ENCODE data around the gene ZC3HAV1.

ZC3HAV1 gene

DNA sequence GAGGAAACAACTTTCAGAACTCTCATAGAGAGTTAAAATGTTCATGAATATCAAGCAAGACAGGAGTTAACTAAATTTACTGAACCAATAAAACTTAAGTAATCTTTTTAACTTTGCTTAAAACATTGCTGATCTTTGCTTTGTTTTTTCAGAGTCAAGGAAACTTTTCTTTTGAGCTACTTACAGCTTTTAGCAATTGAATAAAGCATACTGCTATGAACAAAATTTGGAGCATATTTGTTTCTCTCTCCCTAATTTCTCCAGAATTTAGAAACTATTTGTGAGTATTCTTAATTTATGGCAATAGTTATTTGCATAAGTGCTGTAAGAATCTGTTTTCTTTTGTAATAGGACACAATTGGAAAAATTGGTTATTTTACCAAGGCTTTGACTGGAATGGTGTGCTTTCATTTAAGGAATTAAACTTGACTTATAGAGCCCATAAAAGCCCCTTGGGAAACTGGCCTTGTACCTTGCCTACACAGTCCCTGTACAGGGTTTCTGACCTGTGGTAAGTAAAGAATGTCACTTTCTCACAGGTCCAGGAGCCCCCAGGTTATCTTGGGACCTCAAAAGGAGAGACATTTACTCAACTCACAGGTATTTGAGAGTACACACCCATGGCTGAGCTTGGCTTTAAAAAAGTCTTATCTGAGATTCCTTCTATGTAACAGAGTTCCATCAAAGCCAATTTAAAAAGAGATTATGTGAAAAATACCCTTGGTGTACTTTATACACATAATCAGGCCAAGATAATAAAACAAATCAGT is 105.0 kb downstream of the ZC3HAV1 start:
- DNase-seq = no peak

DNA sequence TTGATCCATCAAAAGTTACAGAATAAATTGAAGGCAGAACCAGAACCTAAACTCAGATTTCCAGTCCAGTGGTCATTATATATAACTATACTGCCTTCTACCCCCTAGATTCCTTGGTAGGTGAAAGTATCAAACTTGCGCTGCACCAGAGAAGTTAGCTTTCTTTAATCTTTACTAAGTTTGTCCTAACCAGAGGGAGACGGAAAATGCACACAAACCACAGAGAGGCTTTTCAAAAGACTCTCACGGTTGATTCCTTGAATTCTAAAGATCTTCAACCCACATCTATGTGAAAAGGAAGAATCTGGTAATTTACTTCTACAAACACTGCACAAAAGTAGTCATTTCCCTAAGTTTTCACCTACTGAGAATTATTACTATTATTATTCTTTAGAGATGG is 110.1 kb downstream of the ZC3HAV1 start:
- DNase-seq = no peak
